ENCODE results near the gene AQP12A. TPM values are rescaled to one million over a fixed set of nuclear protein-coding genes. Genes with fewer than 3 reads are reported as not detected.
A peak's percentile ranks its signal among the peaks of the same experiment; 100 is the strongest.
"Not testable (repeated sequence)": the region's sequence is repeated elsewhere in the genome, so short reads cannot be mapped to it uniquely, and the experiment has no call there.

AQP12A gene
- total and polyA plus RNA-seq, 7 donors = 3.0 to 7.4 TPM; not detected in 5

DNA sequence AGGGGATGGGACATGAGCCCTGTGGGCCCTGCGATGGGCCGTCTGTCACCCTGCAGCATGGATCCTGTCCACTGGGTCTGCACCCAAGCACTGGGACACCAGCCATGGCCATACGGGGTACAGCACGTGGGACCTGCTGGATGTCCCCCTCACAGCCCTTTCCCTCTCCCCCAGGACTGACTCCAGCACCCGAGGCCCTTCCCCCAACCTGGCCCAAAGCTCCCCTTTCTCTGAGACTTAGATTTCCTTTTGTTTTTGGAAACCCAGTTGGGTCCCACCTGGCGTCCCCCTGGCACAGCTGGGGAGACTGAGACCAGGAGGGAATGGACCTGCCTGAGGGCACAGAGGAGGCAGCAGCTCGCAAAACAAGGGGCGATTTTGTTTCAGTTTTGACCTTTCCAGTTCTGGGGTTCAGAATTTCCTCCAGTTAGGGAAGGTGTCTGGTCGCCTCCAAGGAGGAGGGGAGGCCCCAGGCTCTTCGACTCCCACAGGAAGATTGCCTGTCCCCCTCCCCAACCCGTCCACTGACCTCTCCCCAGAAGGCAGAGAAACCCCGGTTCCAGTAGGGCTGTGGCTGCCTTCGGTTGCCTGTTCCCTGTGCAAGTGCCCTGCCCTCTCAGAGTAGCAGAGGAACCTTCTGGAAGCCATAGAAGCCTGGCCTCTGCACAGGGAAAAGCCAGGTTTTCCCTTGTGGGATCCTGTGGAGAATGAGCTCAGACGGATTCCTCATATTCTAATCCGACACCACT, 7.5 kb upstream of the AQP12A start:
- DNase-seq = peak; percentile 58
- intact Hi-C loops (cut with DNase I) = not testable (repeated sequence)

DNA sequence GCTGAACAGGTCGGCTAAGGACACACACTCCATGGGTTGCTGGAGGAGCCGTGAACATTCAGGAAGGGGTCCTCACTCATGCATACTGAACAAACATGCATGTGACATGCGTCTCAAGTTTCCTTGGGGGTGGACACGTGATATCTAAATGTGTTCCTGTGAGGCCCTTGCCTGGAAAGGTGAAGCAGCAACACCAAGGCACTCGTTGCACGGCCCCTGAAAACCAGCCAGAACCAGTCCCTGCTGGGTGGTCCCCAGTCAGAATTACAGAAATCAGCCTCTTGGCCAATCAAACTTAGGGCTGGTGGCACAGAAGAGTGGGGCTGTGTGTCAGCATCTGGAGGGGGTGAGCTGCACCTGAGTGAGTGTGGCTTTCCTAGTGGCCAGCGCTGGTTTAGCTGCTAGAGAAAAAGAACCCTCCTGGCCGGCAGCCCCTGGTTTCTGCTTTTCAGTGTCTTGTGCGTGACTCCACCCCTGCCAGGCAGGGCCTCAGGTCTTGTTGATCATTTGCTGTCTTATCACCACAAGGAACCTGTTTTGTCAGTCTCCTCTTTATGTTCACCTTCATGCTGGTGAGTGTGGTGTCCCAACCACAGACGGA, 5.8 kb upstream of the AQP12A start:
- intact Hi-C loops (cut with DNase I) = no loop called here
- Histone ChIP-seq H3K36me3 (no peaks in the 10 kb centered on the region), H3K27ac (no peak overlapping the region), H3K27me3 (peaks cover 0 to 3% (median 0%) of the 10 kb centered on the region in 3 donors), H3K4me1 (no peaks in the 10 kb centered on the region), H3K9me3 (no peaks in the 10 kb centered on the region), H3K4me3 (no peak overlapping the region)
- TF ChIP-seq EP300 (IDR thresholded peaks at IDR 0.05) (no peak), POLR2A (IDR thresholded peaks at IDR 0.05) (no peak), POLR2AphosphoS5 (IDR thresholded peaks at IDR 0.05) (no peak)
- TF ChIP-seq, protein P1, sequence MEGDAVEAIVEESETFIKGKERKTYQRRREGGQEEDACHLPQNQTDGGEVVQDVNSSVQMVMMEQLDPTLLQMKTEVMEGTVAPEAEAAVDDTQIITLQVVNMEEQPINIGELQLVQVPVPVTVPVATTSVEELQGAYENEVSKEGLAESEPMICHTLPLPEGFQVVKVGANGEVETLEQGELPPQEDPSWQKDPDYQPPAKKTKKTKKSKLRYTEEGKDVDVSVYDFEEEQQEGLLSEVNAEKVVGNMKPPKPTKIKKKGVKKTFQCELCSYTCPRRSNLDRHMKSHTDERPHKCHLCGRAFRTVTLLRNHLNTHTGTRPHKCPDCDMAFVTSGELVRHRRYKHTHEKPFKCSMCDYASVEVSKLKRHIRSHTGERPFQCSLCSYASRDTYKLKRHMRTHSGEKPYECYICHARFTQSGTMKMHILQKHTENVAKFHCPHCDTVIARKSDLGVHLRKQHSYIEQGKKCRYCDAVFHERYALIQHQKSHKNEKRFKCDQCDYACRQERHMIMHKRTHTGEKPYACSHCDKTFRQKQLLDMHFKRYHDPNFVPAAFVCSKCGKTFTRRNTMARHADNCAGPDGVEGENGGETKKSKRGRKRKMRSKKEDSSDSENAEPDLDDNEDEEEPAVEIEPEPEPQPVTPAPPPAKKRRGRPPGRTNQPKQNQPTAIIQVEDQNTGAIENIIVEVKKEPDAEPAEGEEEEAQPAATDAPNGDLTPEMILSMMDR (IDR thresholded peaks at IDR 0.05) = no peak
- no peak for DNase-seq
- 39 to 68% methylated on average over 10 of the region's 10 CpGs for WGBS, 2 donors

More for the DNA sequence above, 7.5 kb upstream of the AQP12A start:
- H3K9me3 ChIP-seq, H3K27me3 ChIP-seq, H3K36me3 ChIP-seq, H3K27ac ChIP-seq, H3K4me1 ChIP-seq, H3K4me3 ChIP-seq: not testable (repeated sequence)
- 51 to 71% methylated on average over 15 of the region's 15 CpGs for WGBS, 2 donors

DNA sequence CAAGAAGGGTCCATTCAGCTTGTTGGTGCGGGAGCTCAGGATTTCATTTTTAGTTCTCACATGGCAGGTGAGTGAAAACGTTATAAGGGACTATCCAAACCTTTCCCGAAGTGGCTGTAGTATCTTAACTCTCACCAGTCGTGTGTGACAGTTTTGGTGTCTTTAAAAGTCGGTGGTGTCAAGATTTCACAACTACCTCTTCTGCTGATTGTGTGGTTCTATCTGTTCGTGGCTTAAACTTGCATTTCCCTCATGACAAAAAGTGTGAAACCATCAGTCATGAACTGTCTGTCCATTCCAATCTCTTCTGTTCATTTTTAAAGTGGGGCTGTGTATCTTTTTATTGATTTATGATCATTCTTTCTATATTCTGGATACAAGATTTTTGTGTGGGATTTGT, 5.2 kb upstream of the AQP12A start:
- no peak overlapping the region for H3K4me3 ChIP-seq
- H3K9me3 ChIP-seq = no peaks in the 10 kb centered on the region
- intact Hi-C loops (cut with DNase I) = no loop called here
- no peaks in the 10 kb centered on the region for H3K4me1 ChIP-seq
- H3K27me3 ChIP-seq = peaks cover 0 to 3% (median 0%) of the 10 kb centered on the region in 3 donors
- no peaks in the 10 kb centered on the region for H3K36me3 ChIP-seq
- no peak for TF ChIP-seq POLR2A (IDR thresholded peaks at IDR 0.05)
- TF ChIP-seq EP300 (IDR thresholded peaks at IDR 0.05) = no peak
- no peak for TF ChIP-seq POLR2AphosphoS5 (IDR thresholded peaks at IDR 0.05)
- TF ChIP-seq, protein P1 (IDR thresholded peaks at IDR 0.05) = no peak
- 31 to 64% methylated on average over 6 of the region's 6 CpGs for WGBS, 2 donors
- H3K27ac ChIP-seq = no peak overlapping the region
- no peak for DNase-seq

DNA sequence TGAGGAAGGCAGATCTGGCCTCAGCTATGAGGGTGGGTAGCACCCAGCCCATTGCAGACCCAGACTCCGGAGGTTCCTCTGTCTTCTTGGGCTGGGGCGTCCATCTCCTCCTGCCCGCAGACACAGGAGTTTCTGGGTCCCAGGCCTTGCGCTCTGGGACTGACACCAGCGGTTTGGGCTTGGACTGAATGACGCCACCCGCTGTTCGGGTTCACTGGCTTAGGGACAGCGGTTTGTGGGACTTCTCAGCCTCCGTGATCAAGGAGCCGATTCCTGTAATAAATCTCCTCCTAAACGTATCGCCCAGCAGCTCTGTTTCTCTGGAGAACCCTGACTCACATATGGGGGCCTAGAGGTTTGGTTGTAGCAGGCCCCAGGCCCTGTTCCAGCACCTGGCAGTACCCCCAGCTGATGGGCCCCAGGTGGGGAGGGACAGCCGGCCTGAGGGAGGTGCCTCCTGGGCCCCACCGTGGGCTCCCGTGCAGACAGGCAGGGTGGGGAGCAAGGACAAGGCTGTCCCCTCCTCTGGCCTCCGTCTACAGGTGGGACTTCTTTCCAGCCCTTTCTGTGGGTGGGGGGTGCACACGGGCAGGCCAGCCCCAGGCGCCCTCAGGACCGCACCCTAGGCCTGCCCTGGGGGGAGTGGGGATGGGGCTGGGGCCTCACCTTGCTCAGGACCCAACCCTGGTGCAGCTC, 4.5 kb upstream of the AQP12A start:
- WGBS, 2 donors = 81 to 85% methylated on average over 20 of the region's 20 CpGs
- H3K4me1 ChIP-seq = no peaks in the 10 kb centered on the region
- DNase-seq = no peak

More for the DNA sequence above, 4.5 kb upstream of the AQP12A start:
- Histone ChIP-seq H3K27ac (no peak overlapping the region), H3K36me3 (no peaks in the 10 kb centered on the region), H3K9me3 (no peaks in the 10 kb centered on the region), H3K4me3 (no peak overlapping the region), H3K27me3 (peaks cover 0 to 3% (median 0%) of the 10 kb centered on the region in 3 donors)
- intact Hi-C loops (cut with DNase I) = no loop called here
- TF ChIP-seq, protein P1 (IDR thresholded peaks at IDR 0.05) = no peak

Data from sigmoid colon (tissue), 7 donors.